Adipocyte (in vitro differentiated cells): ENCODE results near the gene BATF3.

Source experiments
- DNase-seq: peaks from one replicate; pipeline ENCODE4 v3.0.0-alpha.2; 2015; ENCODE audit warnings: low read depth
- H3K27me3 ChIP-seq: replicated peaks from 2 replicates; pipeline ENCODE4 v1.7.0; 2013; ENCODE audit warnings: mild to moderate bottlenecking, low read length, moderate library complexity; ENCODE audit not compliant: control insufficient read depth, insufficient read depth
- H3K36me3 ChIP-seq: 2 replicates; pipeline ENCODE4 v1.7.0; 2013; ENCODE audit warnings: low read length, mild to moderate bottlenecking, moderate library complexity; ENCODE audit not compliant: control insufficient read depth, insufficient read depth, severe bottlenecking
- H3K4me1 ChIP-seq: 2 replicates; pipeline ENCODE4 v1.7.0; 2013; ENCODE audit warnings: mild to moderate bottlenecking, low read length, moderate library complexity; ENCODE audit not compliant: control insufficient read depth, insufficient read depth
- H3K4me3 ChIP-seq: 2 replicates; pipeline ENCODE4 v1.7.0; 2013; ENCODE audit warnings: mild to moderate bottlenecking, low read length, moderate library complexity
- H3K9ac ChIP-seq: 2 replicates; pipeline ENCODE4 v1.7.0; 2013; ENCODE audit warnings: mild to moderate bottlenecking, low read length, moderate library complexity
- H3K9me3 ChIP-seq: 2 replicates; pipeline ENCODE4 v1.7.0; 2013; ENCODE audit warnings: mild to moderate bottlenecking, low read length, moderate library complexity; ENCODE audit not compliant: control insufficient read depth

BATF3 gene

DNA sequence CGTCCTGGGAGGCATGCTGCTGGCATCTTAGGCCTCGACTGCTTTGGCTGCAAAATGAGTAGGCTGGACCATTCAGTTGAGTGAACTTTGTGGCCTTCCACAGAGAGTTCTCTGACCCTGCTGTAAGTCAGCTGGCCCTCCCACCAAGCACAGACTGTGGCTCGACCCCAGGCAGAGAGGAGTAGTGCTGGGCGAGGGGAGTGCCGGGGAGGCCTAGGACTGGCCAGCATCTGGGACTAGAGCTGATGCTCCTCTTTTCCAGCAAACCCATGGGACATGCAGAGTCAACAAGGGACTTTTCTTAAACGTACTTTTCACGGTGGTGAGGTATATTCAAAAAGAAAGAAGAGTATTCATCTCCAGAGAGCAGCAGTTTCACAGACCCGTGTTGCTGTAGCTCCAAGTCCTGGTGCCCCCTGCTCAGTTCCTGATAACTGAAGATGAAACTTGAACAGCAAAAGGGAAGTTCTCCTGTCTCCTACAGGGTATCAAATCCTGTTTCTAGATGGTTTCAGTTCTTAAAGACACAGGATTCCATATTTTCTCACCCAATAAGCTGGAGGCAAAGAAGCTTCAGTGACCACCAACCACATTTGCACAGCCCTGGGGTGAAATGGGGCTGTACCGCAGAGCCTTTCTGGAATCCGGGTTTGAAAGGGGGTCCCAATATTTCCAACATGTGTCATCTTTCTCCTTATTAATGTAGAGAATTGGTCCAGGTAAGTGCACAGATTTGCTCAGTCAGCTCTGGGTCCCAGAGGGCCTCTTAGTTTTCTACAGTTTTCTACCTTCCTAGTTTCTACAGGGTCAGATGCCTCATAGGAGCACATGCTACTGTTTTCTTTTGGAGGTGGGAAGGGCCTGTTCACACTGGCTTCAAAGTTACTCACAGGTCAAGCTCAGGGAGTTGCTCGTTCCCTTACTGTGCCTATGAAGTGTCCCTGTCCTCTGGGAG, 20.9 kb downstream of the BATF3 start:
- Histone ChIP-seq H3K9ac (no peak overlapping the region), H3K27me3 (peaks cover 11% of the 10 kb centered on the region), H3K36me3 (no peaks in the 10 kb centered on the region), H3K4me1 (no peaks in the 10 kb centered on the region), H3K9me3 (no peaks in the 10 kb centered on the region), H3K4me3 (no peak overlapping the region)
- no peak for DNase-seq

DNA sequence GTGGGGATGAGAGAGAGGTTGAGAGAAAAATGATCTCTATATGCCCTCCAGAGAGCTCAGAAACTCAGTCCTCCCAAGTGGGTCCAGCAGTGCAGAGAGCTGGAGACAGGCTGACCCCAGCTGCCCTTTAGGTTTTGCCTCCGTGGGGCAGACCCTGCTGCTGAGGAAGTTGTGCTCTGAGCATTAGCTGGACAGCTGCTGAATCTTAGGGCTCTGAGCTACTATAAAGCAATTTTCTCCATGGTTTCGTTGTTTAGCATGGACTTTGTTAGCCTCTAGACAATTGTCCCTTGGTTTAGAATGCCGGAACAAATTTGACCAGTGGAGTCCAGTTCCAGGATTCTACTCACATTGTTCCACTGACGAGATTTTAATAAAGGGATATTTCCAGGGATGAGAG, 22.1 kb downstream of the BATF3 start:
- H3K9ac ChIP-seq: no peak overlapping the region
- no peaks in the 10 kb centered on the region for H3K4me1 ChIP-seq
- no peak overlapping the region for H3K4me3 ChIP-seq
- H3K9me3 ChIP-seq: no peaks in the 10 kb centered on the region
- peaks cover 8% of the 10 kb centered on the region for H3K27me3 ChIP-seq
- H3K36me3 ChIP-seq: no peaks in the 10 kb centered on the region
- DNase-seq: no peak

DNA sequence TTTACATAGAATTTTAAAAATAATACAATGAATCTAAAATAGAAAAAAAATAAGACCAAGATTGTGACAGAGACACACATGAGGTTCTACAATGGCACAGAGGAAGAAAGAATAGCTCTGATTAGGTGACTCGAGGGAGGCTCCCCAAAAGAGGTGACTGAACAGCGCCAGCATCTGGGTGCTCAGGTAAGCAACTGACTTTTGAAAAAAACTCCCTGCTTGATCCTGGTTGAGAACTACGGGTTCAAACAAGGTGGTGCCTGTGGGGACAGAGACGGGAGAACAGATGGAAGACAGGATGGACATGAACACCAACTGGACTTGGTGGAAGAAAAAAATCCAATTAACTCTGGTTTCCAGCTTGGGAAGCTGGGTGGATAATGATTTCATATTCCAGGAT, 22.5 kb downstream of the BATF3 start:
- H3K4me3 ChIP-seq: no peak overlapping the region
- no peak overlapping the region for H3K9ac ChIP-seq
- no peaks in the 10 kb centered on the region for H3K4me1 ChIP-seq
- peaks cover 8% of the 10 kb centered on the region for H3K27me3 ChIP-seq
- DNase-seq: no peak
- no peaks in the 10 kb centered on the region for H3K9me3 ChIP-seq
- no peaks in the 10 kb centered on the region for H3K36me3 ChIP-seq

- Histone ChIP-seq H3K4me3 (no peak overlapping the region), H3K9me3 (no peaks in the 10 kb centered on the region), H3K27me3 (peaks cover 12% of the 10 kb centered on the region), H3K36me3 (no peaks in the 10 kb centered on the region), H3K9ac (no peak overlapping the region), H3K4me1 (no peaks in the 10 kb centered on the region)
- no peak for DNase-seq
Observed at GRCh38 chr1:212675675-212676074, 24.0 kb downstream of the BATF3 start.

DNA sequence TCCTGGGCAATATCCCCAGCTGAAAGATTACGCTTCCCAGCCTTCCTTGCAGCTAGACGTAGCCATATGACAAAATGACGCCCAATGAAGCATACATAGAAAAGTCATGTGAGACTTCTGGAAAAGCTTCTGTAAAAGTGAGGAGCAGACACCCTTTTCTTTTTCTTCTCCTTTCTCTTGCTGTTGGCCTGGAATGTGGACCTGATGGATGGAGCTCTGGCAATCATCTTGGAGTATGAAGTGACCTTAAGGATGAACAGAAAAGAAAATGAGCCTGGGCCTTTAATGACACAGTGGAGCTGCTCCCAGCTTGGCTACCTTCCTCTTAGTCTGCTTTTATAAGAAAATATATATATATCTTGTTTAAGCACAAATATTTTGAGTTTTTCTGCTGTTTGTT, 24.8 kb downstream of the BATF3 start:
- Histone ChIP-seq H3K36me3 (no peaks in the 10 kb centered on the region), H3K4me3 (no peak overlapping the region), H3K27me3 (peaks cover 12% of the 10 kb centered on the region), H3K4me1 (no peaks in the 10 kb centered on the region), H3K9ac (no peak overlapping the region), H3K9me3 (no peaks in the 10 kb centered on the region)
- no peak for DNase-seq

DNA sequence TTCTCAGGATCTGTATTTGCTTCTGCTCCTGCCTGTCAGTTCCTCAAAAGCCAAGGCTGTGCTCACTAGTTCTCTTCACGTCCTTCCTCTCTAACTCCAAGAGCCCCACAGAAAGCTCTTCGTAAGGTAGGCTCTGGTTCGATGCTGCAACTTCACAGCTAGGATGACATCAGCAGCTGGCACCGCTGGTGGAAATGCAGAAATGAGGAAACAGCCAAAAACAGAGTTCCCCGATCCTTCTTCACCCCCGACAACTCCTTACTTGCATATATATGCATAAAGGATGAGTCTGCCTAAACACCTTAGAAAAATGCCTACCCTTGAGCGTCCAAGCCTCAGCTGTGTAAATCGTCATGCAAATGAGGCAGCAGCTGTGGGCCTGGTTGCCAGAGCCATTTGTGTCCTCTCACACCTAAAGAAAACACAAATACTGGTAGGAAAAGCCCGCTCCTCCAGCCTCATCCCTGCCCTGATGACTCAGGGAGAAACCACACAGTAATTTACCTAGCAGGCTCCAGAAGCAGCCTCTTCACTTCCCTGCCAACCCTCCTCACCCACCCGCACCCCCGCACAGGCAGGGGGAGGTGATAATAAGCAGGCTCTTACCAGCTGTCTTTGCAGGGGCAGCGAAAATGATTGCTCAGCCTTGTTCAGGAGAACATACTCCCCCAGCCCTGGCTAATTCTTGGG, 28.2 kb downstream of the BATF3 start:
- H3K9ac ChIP-seq: no peak overlapping the region
- peaks cover 26% of the 10 kb centered on the region for H3K4me1 ChIP-seq
- DNase-seq: peak; percentile 31
- H3K4me3 ChIP-seq: no peak overlapping the region
- no peaks in the 10 kb centered on the region for H3K36me3 ChIP-seq
- no peaks in the 10 kb centered on the region for H3K9me3 ChIP-seq
- peaks cover 4% of the 10 kb centered on the region for H3K27me3 ChIP-seq

DNA sequence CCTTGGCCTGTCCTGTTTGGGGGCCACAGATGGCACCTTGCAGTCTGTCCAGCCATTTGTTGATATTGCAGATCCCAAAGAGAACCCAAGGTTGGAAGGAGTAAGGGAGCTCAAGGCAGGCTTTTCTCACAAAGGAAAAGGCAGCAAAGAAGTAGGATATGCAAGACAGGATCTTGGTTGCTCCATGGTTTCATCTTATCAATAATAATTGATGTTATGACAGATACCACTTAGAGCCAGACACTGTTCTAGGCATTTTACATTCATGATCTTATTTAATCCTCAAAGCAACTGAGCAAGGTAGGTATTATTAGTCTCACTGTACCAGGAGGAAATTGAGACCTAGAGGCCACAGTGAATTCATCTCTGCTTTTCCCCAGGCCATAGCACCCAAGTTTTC, 28.8 kb downstream of the BATF3 start:
- DNase-seq: no peak
- peaks cover 28% of the 10 kb centered on the region for H3K4me1 ChIP-seq
- no peak overlapping the region for H3K9ac ChIP-seq
- H3K27me3 ChIP-seq: peaks cover 4% of the 10 kb centered on the region
- no peaks in the 10 kb centered on the region for H3K9me3 ChIP-seq
- no peak overlapping the region for H3K4me3 ChIP-seq
- no peaks in the 10 kb centered on the region for H3K36me3 ChIP-seq

- no peak overlapping the region for H3K4me3 ChIP-seq
- DNase-seq: no peak
- H3K9ac ChIP-seq: no peak overlapping the region
- no peaks in the 10 kb centered on the region for H3K36me3 ChIP-seq
- H3K27me3 ChIP-seq: peaks cover 4% of the 10 kb centered on the region
- no peaks in the 10 kb centered on the region for H3K9me3 ChIP-seq
- peaks cover 32% of the 10 kb centered on the region for H3K4me1 ChIP-seq
Observed at GRCh38 chr1:212670301-212670700, 29.3 kb downstream of the BATF3 start.

- H3K4me3 ChIP-seq: no peak overlapping the region
- peaks cover 4% of the 10 kb centered on the region for H3K27me3 ChIP-seq
- no peaks in the 10 kb centered on the region for H3K9me3 ChIP-seq
- no peak overlapping the region for H3K9ac ChIP-seq
- no peaks in the 10 kb centered on the region for H3K36me3 ChIP-seq
- no peak for DNase-seq
- H3K4me1 ChIP-seq: peaks cover 38% of the 10 kb centered on the region
Observed at GRCh38 chr1:212669600-212669999, 30.0 kb downstream of the BATF3 start.

DNA sequence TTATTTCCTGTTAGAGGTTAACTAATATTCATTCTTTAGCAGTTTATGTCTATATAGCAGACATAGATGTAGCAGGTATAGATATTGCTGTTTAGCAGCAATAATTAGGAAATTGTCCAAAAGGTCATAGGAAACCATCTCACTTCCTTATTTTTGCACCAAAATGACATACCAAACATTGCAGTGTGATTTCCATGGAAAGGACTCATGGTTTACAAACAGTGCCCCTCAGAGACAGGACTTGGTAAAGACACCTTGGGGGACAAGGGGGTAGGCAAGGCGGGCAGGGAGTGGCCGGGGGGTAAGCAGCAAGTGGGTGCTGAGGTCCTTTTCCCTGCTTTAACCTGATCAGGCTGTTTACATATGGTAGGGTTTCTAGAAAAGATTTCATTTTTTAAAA, 30.5 kb downstream of the BATF3 start:
- peak; percentile 62 for DNase-seq
- Histone ChIP-seq H3K27me3 (peaks cover 4% of the 10 kb centered on the region), H3K4me3 (no peak overlapping the region)

GRCh38 chr1:212668477-212668876, 31.2 kb downstream of the BATF3 start:
- peaks cover 39% of the 10 kb centered on the region for H3K4me1 ChIP-seq
- H3K9ac ChIP-seq: peak overlapping the region; percentile 58
- H3K27me3 ChIP-seq: peaks cover 4% of the 10 kb centered on the region
- no peaks in the 10 kb centered on the region for H3K36me3 ChIP-seq
- DNase-seq: no peak
- H3K4me3 ChIP-seq: peak overlapping the region; percentile 72
- H3K9me3 ChIP-seq: no peaks in the 10 kb centered on the region

More for the DNA sequence above, 30.5 kb downstream of the BATF3 start:
- Histone ChIP-seq H3K9ac (no peak overlapping the region), H3K4me1 (peaks cover 39% of the 10 kb centered on the region), H3K36me3 (no peaks in the 10 kb centered on the region), H3K9me3 (no peaks in the 10 kb centered on the region)
